ENCODE measurements around the gene DUS2.
"Not testable (repeated sequence)": the region's sequence is repeated elsewhere in the genome, so short reads cannot be mapped to it uniquely, and the experiment has no call there.

The DUS2 gene

GRCh38 chr16:67998779-67999688 is 24.1 kb upstream of the DUS2 start, which contains the start of gene DPEP2:
DPEP2 (minus strand) TSS chr16:67999484; CDS start chr16:67993212, 6,272 bp downstream.
- peak; percentile 42 for DNase-seq

DNA sequence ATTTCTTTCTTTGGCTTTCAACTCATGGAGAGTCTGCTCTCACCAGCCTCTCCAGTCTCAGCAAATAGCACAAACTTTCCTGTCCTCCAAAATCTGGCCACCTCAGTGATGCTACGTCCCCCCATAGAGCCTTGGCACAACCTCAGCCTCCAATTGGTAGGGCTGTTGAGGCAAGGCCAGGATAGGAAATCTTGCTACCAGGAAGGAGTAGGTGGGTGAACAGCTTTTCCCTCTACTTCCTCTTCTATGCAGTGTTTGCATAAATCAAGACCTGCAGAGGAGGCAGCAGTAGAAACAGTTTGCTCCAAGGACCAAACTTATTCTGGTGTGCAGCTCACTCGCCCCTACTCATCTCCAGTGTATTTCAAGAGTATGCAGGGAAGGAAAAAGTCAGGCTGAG is 23.1 kb upstream of the DUS2 start:
- no peak for DNase-seq

- DNase-seq = no peak
Measured at GRCh38 chr16:68000450-68000849, 22.6 kb upstream of the DUS2 start.

GRCh38 chr16:68003031-68003430 is 20.1 kb upstream of the DUS2 start:
- DNase-seq = no peak

GRCh38 chr16:68005211-68005610 is 17.9 kb upstream of the DUS2 start:
- no peak for DNase-seq

DNA sequence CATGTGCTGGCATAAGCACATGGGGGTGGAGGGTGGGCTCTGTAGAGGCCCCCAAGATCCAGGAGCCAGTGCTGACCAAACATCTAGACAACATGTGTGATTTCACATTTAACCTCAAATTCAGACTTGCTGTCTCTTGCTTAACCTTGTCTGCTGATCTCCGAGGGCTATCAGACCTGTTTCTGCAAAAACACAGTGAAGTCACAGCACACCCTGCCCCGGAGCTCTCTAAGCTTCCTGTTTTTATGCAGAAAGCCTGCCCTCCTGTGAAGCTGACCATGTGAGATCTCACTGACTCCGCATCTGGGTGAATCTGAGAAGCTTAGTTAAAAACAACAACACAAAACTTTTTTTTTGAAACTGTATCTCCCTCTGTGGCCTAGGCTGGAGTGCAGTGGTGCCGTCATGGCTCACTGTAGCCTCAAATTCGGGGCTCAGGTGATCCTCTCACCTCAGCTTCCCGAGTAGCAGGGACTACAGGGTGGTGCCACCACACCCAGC is 17.2 kb upstream of the DUS2 start:
- DNase-seq = peak; percentile 48

DNA sequence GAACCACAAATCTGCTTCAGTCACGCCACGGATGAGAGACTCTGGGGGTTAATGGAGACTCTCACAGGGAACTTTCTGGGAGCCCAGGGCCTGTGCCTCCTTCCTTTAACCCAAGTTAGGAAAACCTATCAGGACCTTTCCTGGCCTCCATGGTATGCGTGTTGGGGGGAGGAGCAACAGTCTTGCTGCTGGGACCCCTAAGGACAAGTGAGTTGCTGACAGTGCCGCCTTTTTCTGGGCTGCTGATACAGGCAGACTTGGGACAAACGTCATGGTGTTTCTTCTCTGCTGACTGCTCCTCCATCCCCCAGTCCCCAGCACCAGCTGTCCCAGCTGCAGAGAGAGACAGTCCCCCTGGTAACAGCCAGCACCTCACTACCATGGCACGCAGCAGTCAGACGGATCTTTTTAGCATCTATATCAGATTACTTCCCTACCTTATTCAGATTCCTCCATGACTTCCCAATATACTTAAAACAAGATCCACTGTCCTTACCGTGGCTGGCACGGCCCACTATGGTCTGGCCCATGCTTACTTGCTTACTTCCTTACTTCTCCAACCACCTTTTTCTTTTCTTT is 13.8 kb upstream of the DUS2 start:
- no peak for DNase-seq

DNA sequence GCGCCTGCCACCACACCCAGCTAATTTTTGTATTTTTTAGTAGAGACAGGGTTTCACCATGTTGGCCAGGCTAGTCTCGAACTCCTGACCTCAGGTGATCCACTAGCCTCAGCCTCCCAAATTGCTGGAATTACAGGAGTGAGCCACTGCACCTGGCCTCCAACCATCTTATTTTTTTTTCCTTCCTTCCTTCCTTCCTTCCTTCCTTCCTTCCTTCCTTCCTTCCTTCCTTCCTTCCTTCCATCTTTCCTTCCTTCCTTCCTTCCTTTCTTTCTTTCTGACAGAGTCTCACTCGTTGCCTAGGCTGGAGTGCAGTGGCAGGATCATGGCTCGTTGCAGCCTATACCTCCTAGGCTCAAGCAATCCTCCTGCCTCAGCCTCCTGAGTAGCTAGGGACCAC is 13.2 kb upstream of the DUS2 start:
- not testable (repeated sequence) for DNase-seq

GRCh38 chr16:68013440-68013839 is 9.6 kb upstream of the DUS2 start:
- DNase-seq = no peak

DNA sequence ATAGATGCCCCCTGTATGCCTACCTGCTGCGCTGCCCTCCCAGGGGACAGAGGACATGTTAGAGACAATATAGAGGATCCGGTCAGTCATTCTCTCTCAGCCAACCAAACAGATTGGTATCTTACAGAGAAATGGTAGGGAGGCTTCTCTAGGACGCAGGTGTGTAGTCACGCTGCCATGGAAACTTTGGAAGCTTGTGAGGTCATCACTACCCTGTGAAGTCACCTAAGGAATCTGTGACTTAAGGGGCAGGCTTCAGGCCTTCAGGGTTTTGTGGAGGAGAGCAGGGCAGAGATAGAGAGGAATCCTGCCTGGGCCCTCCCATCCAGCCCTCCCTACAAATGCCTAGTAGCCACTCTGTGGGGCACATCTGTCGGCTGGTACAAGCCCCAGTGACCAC is 7.4 kb upstream of the DUS2 start, which contains the start of gene DPEP2NB:
DPEP2NB (minus strand) TSS at position 231 of the 400 bp plus-strand sequence; CDS start at position 90, 141 bp downstream.
- DNase-seq = no peak

DNA sequence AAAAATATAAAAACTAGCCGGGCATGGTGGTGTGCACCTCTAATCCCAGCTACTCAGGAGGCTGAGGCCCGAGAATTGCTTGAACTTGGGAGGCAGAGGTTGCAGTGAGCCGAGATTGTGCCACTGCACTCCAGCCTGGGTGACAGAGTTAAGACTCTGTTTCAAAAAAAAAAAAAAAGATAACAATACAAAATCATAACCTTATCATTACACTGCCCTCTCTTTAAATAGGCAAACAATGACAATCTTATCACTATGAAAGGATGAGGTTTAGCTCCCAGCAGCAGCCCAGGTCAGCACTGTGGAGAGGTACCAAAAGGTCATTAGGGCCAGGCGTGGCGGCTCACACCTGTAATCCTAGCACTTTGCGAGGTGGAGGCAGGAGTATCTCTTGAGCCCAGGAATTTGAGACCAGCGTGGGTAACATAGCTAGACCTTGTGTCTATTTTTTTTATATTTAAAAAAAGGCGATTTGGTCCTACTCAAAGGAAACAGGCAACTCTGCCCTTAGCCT is 3.9 kb upstream of the DUS2 start:
- DNase-seq = no peak

DNA sequence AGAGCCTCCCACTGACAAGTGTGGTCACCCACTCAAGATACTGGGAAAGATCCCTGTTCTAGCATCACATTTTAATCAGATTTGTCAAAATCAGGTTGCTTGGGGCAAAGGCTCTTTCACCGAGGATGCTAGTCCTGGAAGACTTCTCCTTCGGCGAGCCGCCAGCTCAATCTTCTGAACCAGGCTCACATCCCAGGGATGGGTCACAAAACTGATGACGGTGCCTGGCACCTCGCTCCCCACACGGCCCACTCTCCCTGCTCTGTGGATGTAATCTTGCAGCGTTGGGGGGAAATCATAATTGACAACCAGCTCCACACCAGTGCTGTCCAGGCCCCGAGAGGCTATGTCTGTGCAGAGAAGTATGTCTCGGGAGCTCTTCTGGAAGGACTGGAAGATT is 1.6 kb upstream of the DUS2 start:
- no peak for DNase-seq

GRCh38 chr16:68022278-68022727 is 781 bp upstream of the DUS2 start:
- DNase-seq = no peak

DNA sequence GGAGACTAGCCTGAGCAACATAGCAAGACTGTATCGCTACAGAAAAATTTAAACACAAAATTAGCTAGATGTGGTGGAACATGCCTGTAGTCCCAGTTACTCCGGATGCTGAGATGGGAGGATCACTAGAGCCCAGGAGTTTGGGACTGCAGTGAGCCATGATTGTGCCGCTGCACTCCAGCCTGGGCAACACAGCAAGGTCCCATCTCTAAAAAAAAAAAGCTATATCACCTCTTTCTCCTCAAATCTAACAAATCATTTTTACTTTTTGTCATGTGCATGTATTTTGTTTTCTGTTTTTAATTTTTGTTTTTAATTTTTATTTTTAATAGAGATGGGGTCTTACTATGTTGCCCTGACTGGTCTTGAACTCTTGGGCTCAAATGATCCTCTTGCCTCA is 5.9 kb downstream of the DUS2 start:
- no peak for DNase-seq

DNA sequence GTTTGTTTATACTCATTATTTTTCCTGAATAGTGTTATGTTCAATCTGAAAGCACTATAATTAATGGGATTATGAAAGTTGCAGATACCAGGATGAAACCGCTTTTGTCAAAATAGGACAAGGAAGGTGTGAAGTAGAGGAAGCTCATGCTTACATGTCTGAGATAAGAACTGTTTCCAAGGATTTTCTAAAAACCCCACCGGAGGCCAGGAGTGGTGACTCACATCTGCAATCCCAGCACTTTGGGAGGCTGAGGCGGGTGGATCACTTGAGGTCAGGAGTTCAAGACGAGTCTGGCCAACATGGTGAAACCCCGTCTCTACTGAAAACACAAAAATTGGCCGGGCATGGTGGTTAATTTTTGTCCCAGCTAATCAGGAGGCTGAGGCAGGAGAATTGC is 7.0 kb downstream of the DUS2 start:
- DNase-seq = not testable (repeated sequence)

- no peak for DNase-seq
Measured at GRCh38 chr16:68031951-68032350, 8.9 kb downstream of the DUS2 start.

GRCh38 chr16:68033101-68033500 is 10.0 kb downstream of the DUS2 start:
- no peak for DNase-seq

- DNase-seq = no peak
Measured at GRCh38 chr16:68035227-68035626, 12.1 kb downstream of the DUS2 start.

- DNase-seq = no peak
Measured at GRCh38 chr16:68037841-68038597, 14.9 kb downstream of the DUS2 start.

- DNase-seq = peak; percentile 92
Measured at GRCh38 chr16:68040506-68041288, 17.6 kb downstream of the DUS2 start.

GRCh38 chr16:68041783-68042182 is 18.7 kb downstream of the DUS2 start:
- DNase-seq = no peak

- DNase-seq = no peak
Measured at GRCh38 chr16:68046106-68046505, 23.0 kb downstream of the DUS2 start.
